Ishikawa (cell line): ENCODE results near the gene ALPI.

Experiments used
- CEBPB ChIP-seq: IDR thresholded peaks from 2 replicates; pipeline ENCODE4 v1.6.1; 2012
- CREB1 ChIP-seq: IDR thresholded peaks from 2 replicates; pipeline ENCODE4 v1.6.1; 2012; ENCODE audit warnings: low read depth
- EGR1 ChIP-seq: IDR thresholded peaks from 2 replicates; pipeline ENCODE4 v1.6.1; 2012
- EP300 ChIP-seq: IDR thresholded peaks from 2 replicates; pipeline ENCODE4 v1.6.1; 2012; ENCODE audit warnings: borderline replicate concordance
- FOXM1 ChIP-seq: IDR thresholded peaks from 2 replicates; pipeline ENCODE4 v1.6.1; 2012; ENCODE audit warnings: low read depth, borderline replicate concordance
- MAX ChIP-seq: IDR thresholded peaks from 2 replicates; pipeline ENCODE4 v1.6.1; 2012
- NFIC ChIP-seq: IDR thresholded peaks from 2 replicates; pipeline ENCODE4 v1.6.1; 2012
- RAD21 ChIP-seq: IDR thresholded peaks from 2 replicates; pipeline ENCODE4 v1.6.1; 2012; ENCODE audit warnings: low read depth
- REST ChIP-seq: IDR thresholded peaks from 2 replicates; pipeline ENCODE4 v1.6.1; 2012; ENCODE audit warnings: low read depth, mild to moderate bottlenecking
- TAF1 ChIP-seq: IDR thresholded peaks from 2 replicates; pipeline ENCODE4 v1.6.1; 2012; ENCODE audit warnings: low read depth, mild to moderate bottlenecking
- TCF12 ChIP-seq: IDR thresholded peaks from 2 replicates; pipeline ENCODE4 v1.6.1; 2012; ENCODE audit warnings: low read depth
- TEAD4 ChIP-seq: IDR thresholded peaks from 2 replicates; pipeline ENCODE4 v1.6.1; 2012
- USF1 ChIP-seq: IDR thresholded peaks from 2 replicates; pipeline ENCODE4 v1.6.1; 2012
- YY1 ChIP-seq: IDR thresholded peaks from 2 replicates; pipeline ENCODE4 v1.6.1; 2012; ENCODE audit warnings: low read depth
- ZBTB7A ChIP-seq: IDR thresholded peaks from 2 replicates; pipeline ENCODE4 v1.6.1; 2012; ENCODE audit warnings: low read depth

The ALPI gene

GRCh38 chr2:232421189-232421785, 34.7 kb upstream of the ALPI start:
- no peak for TF ChIP-seq TCF12
- TF ChIP-seq MAX, result no peak
- no peak for TF ChIP-seq REST

- TF ChIP-seq USF1 (no peak), ZBTB7A (no peak), NFIC (no peak), RAD21 (no peak), EP300 (no peak), TEAD4 (no peak), MAX (no peak), FOXM1 (no peak), CEBPB (no peak), EGR1 (no peak), YY1 (no peak), REST (no peak), TAF1 (no peak), TCF12 (no peak), CREB1 (no peak)
Observed at GRCh38 chr2:232422051-232422450, 33.9 kb upstream of the ALPI start.

- TF ChIP-seq NFIC (no peak), YY1 (no peak), REST (no peak), TAF1 (no peak), EGR1 (no peak), RAD21 (no peak), EP300 (no peak), MAX (no peak), CEBPB (no peak), ZBTB7A (no peak), TCF12 (no peak)
Observed at GRCh38 chr2:232431705-232432590, 24.0 kb upstream of the ALPI start.

- TF ChIP-seq YY1 (no peak), ZBTB7A (no peak), TAF1 (no peak), REST (no peak), EP300 (no peak), USF1 (no peak), MAX (no peak), TEAD4 (no peak), RAD21 (no peak), FOXM1 (no peak), EGR1 (no peak), TCF12 (no peak), CREB1 (no peak), CEBPB (no peak)
Observed at GRCh38 chr2:232432598-232433184, 23.3 kb upstream of the ALPI start.
